Astrocyte (in vitro differentiated cells and primary cell): ENCODE results near the gene RAB6B. TPM values are rescaled to one million over a fixed set of nuclear protein-coding genes. Genes with fewer than 3 reads are reported as not detected.

ENCODE experiments used
- DNase-seq: peaks from one replicate; pipeline ENCODE4 v3.0.0-alpha.2; 2010; ENCODE audit warnings: low read depth
- FAIRE-seq: peaks from 2 replicates; lab custom pipeline; 2011; peaks lifted over from hg19 to GRCh38; lab: Jason Lieb, UNC
- H2AFZ ChIP-seq: 2 replicates; pipeline ENCODE4 v1.6.0; 2012; ENCODE audit warnings: low read depth, low read length, inconsistent platforms
- H3K27ac ChIP-seq: 2 replicates; pipeline ENCODE4 v1.5.1; 2011; ENCODE audit warnings: low read depth, low read length, inconsistent platforms
- H3K27me3 ChIP-seq: 2 replicates; pipeline ENCODE4 v1.6.0; 2011; ENCODE audit warnings: low read length, inconsistent platforms; ENCODE audit not compliant: insufficient read depth
- H3K36me3 ChIP-seq: 2 replicates; pipeline ENCODE4 v1.5.1; 2011; ENCODE audit warnings: low read length, inconsistent platforms; ENCODE audit not compliant: insufficient read depth
- H3K4me1 ChIP-seq: 2 replicates; pipeline ENCODE4 v1.5.1; 2011; ENCODE audit warnings: low read length, inconsistent platforms; ENCODE audit not compliant: insufficient read depth
- H3K4me2 ChIP-seq: 2 replicates; pipeline ENCODE4 v1.6.0; 2012; ENCODE audit warnings: low read length, inconsistent platforms
- H3K4me3 ChIP-seq: 2 replicates; pipeline ENCODE4 v1.5.1; 2011; ENCODE audit warnings: low read depth, mild to moderate bottlenecking, low read length, inconsistent platforms; ENCODE audit not compliant: insufficient read depth
- H3K79me2 ChIP-seq: 2 replicates; pipeline ENCODE4 v1.6.0; 2012; ENCODE audit warnings: mild to moderate bottlenecking, low read length, inconsistent platforms; ENCODE audit not compliant: insufficient read depth
- H3K9ac ChIP-seq: 2 replicates; pipeline ENCODE4 v1.6.0; 2012; ENCODE audit warnings: mild to moderate bottlenecking, low read length, inconsistent platforms
- H3K9me3 ChIP-seq: 2 replicates; pipeline ENCODE4 v1.5.1; 2012; ENCODE audit warnings: low read depth, mild to moderate bottlenecking, low read length, inconsistent platforms; ENCODE audit not compliant: insufficient read depth
- H4K20me1 ChIP-seq: 2 replicates; pipeline ENCODE4 v1.6.0; 2012; ENCODE audit warnings: low read length, inconsistent platforms; ENCODE audit not compliant: insufficient read depth
- H3K27ac Mint-ChIP-seq: one replicate; pipeline ENCODE4 v1.8.0; 2021; ENCODE audit warnings: mild to moderate bottlenecking, mixed read lengths; ENCODE audit not compliant: unreplicated experiment
- H3K27me3 Mint-ChIP-seq: one replicate; pipeline ENCODE4 v1.8.0; 2021; ENCODE audit warnings: low read depth, mixed read lengths; ENCODE audit not compliant: unreplicated experiment
- H3K36me3 Mint-ChIP-seq: one replicate; pipeline ENCODE4 v1.8.0; 2021; ENCODE audit warnings: low read depth, mixed read lengths; ENCODE audit not compliant: unreplicated experiment
- H3K4me1 Mint-ChIP-seq: one replicate; pipeline ENCODE4 v1.8.0; 2021; ENCODE audit warnings: low read depth, mixed read lengths; ENCODE audit not compliant: unreplicated experiment
- H3K4me3 Mint-ChIP-seq: one replicate; pipeline ENCODE4 v1.8.0; 2021; ENCODE audit warnings: mild to moderate bottlenecking, moderate library complexity, mixed read lengths; ENCODE audit not compliant: unreplicated experiment
- H3K9me3 Mint-ChIP-seq: one replicate; pipeline ENCODE4 v1.8.0; 2021; ENCODE audit warnings: mild to moderate bottlenecking, mixed read lengths; ENCODE audit not compliant: unreplicated experiment
- EZH2 ChIP-seq: IDR thresholded peaks from 2 replicates; pipeline ENCODE4 v1.6.1; 2012; ENCODE audit warnings: mild to moderate bottlenecking, low read length, inconsistent platforms; ENCODE audit not compliant: insufficient read depth
- total RNA-seq: library from RNA; stranded (reverse); gene quantifications from 2 replicates; pipeline ENCODE4 v1.2.1, GENCODE V29; 2021
- TF ChIP-seq, protein P1 (sequence below): IDR thresholded peaks from 2 replicates; pipeline ENCODE4 v1.5.1; 2011; ENCODE audit warnings: low read depth, mild to moderate bottlenecking, inconsistent platforms, low read length, moderate library complexity; ENCODE audit not compliant: insufficient read depth

Gene RAB6B
- total RNA-seq, 1 donor from 2014 or later, result 61.8 TPM

GRCh38 chr3:133834621-133835417 lies 60.9 kb downstream of the RAB6B start:
- FAIRE-seq, result no peak

DNA sequence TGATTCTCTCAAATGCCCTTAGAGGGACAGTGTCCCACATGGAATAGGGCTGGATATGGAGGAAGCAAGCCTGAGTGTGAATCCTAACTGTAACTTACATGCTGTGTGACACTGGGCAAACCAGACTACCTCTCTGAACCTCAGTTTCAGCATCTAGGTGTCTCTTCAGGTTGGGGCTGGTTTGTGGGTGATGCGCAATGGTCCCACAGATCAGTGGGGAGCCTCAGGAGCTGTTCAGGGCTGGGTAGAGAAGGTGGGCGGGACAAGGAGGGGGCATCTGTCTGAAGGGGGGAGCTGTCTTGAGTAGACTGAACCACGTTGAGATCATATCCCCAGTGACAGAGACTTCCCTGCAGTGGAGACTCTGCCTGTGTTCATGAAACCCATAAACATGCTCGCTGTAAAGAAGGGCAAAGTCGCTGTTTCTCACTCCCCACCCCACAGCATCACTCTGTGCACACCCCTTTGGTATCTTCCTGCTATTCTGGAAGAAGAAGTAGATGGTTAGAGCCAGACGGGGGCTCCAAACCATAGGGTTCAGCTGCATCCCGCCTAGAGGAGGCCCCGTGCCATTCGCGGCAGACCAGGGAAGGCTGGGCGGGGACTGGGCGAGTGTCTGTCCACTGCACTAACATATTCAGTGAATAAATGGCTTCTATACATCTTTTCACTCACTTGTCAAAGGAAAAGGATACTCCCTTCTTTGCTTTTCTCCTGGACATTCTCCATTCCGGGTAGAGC lies 61.6 kb downstream of the RAB6B start:
- no peaks in the 10 kb centered on the region for H3K27me3 ChIP-seq
- H3K9me3 Mint-ChIP-seq, result peaks cover 1% of the 10 kb centered on the region
- H3K36me3 Mint-ChIP-seq, result peaks cover 46% of the 10 kb centered on the region
- H3K27me3 Mint-ChIP-seq, result peaks cover 5% of the 10 kb centered on the region
- no peaks in the 10 kb centered on the region for H3K4me1 Mint-ChIP-seq
- DNase-seq (no peak), FAIRE-seq (no peak)
- no peak for TF ChIP-seq EZH2
- TF ChIP-seq, protein P1, sequence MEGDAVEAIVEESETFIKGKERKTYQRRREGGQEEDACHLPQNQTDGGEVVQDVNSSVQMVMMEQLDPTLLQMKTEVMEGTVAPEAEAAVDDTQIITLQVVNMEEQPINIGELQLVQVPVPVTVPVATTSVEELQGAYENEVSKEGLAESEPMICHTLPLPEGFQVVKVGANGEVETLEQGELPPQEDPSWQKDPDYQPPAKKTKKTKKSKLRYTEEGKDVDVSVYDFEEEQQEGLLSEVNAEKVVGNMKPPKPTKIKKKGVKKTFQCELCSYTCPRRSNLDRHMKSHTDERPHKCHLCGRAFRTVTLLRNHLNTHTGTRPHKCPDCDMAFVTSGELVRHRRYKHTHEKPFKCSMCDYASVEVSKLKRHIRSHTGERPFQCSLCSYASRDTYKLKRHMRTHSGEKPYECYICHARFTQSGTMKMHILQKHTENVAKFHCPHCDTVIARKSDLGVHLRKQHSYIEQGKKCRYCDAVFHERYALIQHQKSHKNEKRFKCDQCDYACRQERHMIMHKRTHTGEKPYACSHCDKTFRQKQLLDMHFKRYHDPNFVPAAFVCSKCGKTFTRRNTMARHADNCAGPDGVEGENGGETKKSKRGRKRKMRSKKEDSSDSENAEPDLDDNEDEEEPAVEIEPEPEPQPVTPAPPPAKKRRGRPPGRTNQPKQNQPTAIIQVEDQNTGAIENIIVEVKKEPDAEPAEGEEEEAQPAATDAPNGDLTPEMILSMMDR, result no peak
- no peak overlapping the region for H3K4me3 Mint-ChIP-seq
- H3K27ac Mint-ChIP-seq, result no peak overlapping the region
- H3K4me2 ChIP-seq, result no peak overlapping the region
- H3K4me3 ChIP-seq, result no peak overlapping the region
- no peaks in the 10 kb centered on the region for H3K4me1 ChIP-seq
- H3K27ac ChIP-seq, result no peak overlapping the region
- no peaks in the 10 kb centered on the region for H4K20me1 ChIP-seq
- H3K9ac ChIP-seq, result no peak overlapping the region
- H3K9me3 ChIP-seq, result no peaks in the 10 kb centered on the region
- H3K36me3 ChIP-seq, result no peaks in the 10 kb centered on the region
- no peaks in the 10 kb centered on the region for H3K79me2 ChIP-seq
- no peak overlapping the region for H2AFZ ChIP-seq

More at GRCh38 chr3:133834621-133835417, 60.9 kb downstream of the RAB6B start:
- no peak overlapping the region for H3K4me3 ChIP-seq
- Mint-ChIP-seq H3K4me1 (no peaks in the 10 kb centered on the region), H3K36me3 (peaks cover 50% of the 10 kb centered on the region), H3K27me3 (peaks cover 5% of the 10 kb centered on the region), H3K9me3 (peaks cover 1% of the 10 kb centered on the region), H3K4me3 (no peak overlapping the region), H3K27ac (no peak overlapping the region)
- no peaks in the 10 kb centered on the region for H4K20me1 ChIP-seq
- H3K9ac ChIP-seq, result no peak overlapping the region
- H2AFZ ChIP-seq, result no peak overlapping the region
- H3K4me2 ChIP-seq, result no peak overlapping the region
- H3K27me3 ChIP-seq, result no peaks in the 10 kb centered on the region
- no peaks in the 10 kb centered on the region for H3K4me1 ChIP-seq
- H3K9me3 ChIP-seq, result no peaks in the 10 kb centered on the region
- TF ChIP-seq, protein P1, result no peak
- TF ChIP-seq EZH2, result no peak
- no peaks in the 10 kb centered on the region for H3K79me2 ChIP-seq
- H3K36me3 ChIP-seq, result no peaks in the 10 kb centered on the region
- no peak for DNase-seq
- H3K27ac ChIP-seq, result no peak overlapping the region
